K562 (cell line): ENCODE measurements around the gene MYO1E. TPM values are rescaled to one million over a fixed set of nuclear protein-coding genes. Genes with fewer than 3 reads are reported as not detected.
"Not testable (repeated sequence)": the region's sequence is repeated elsewhere in the genome, so short reads cannot be mapped to it uniquely, and the experiment has no call there.

Experiments used
- ATAC-seq: fragments of 200-7000 bp; cut with Tn5 transposase; 3 replicates; pipeline ENCODE4 v1.9.1; 2020; ENCODE audit warnings: moderate library complexity
- BruUV-seq: library from RNA; stranded (reverse); fragments of 400-500 nt; replicated peaks from 2 replicates; lab custom pipeline; 2021; lab: Mats Ljungman, UMichigan
- CTCF ChIA-PET: fragments of 300-600 bp; formaldehyde crosslinking; extraction: SDS; loops from one replicate; lab custom pipeline; 2021; ENCODE audit warnings: low intra/inter-chr PET ratio; lab: Yijun Ruan, JAX
- POLR2A ChIA-PET: fragments of 300-600, 350-650 bp; sonication (Branson Sonifier 250); formaldehyde crosslinking; extraction: SDS; loops from one replicate; lab custom pipeline; 2021; ENCODE audit warnings: antibody characterized with exemption, inconsistent platforms; lab: Yijun Ruan, JAX
- DNase-seq, 4 experiments: peaks; one replicate each; pipeline versions ENCODE4 v3.0.0 to v3.0.0-alpha.2; 2011 to 2018; ENCODE audit warnings: low spot score in 3 of 4, mixed read lengths in 3 of 4; ENCODE audit errors: extremely low read depth in 1 of 4
- FAIRE-seq: peaks from 2 replicates; lab custom pipeline; 2011; peaks lifted over from hg19 to GRCh38; lab: Jason Lieb, UNC
- H2AFZ ChIP-seq: 2 replicates; pipeline ENCODE4 v1.6.0; 2011; ENCODE audit warnings: low read depth, low read length, control low read depth, inconsistent platforms
- H3K27ac ChIP-seq: fragments of 200-600 bp; 3 replicates; pipeline ENCODE4 v1.8.0; 2011; ENCODE audit warnings: low read depth, mild to moderate bottlenecking, control low read depth, inconsistent platforms, low read length, moderate library complexity, mixed read lengths; ENCODE audit errors: extremely low read depth
- H3K27me3 ChIP-seq, 2 experiments: fragments of 300-600 bp in 1 of 2; 2 replicates in 1 of 2; 3 replicates in 1 of 2; pipeline versions ENCODE4 v1.6.0 to v1.8.0; 2011; ENCODE audit warnings: inconsistent platforms in 2 of 2, low read length in 2 of 2, mild to moderate bottlenecking in 1 of 2, mixed read lengths in 1 of 2, moderate library complexity in 1 of 2; ENCODE audit not compliant: control insufficient read depth in 2 of 2, insufficient read depth in 2 of 2
- H3K36me3 ChIP-seq: fragments of 300-600 bp; 3 replicates; pipeline ENCODE4 v1.8.0; 2011; ENCODE audit warnings: mild to moderate bottlenecking, low read length, inconsistent platforms; ENCODE audit not compliant: control insufficient read depth, insufficient read depth
- H3K4me1 ChIP-seq, 2 experiments: fragments of 200-600 bp in 1 of 2; replicated peaks in 1 of 2; 2 replicates in 1 of 2; 3 replicates in 1 of 2; pipeline versions ENCODE4 v1.5.1 to v1.8.0; 2011; ENCODE audit warnings: inconsistent platforms in 2 of 2, low read length in 2 of 2, mild to moderate bottlenecking in 1 of 2, mixed read lengths in 1 of 2, moderate library complexity in 1 of 2; ENCODE audit not compliant: control insufficient read depth in 2 of 2, insufficient read depth in 2 of 2
- H3K4me2 ChIP-seq: 2 replicates; pipeline ENCODE4 v1.6.1; 2011; ENCODE audit warnings: low read length, control low read depth, inconsistent platforms, mixed read lengths; ENCODE audit not compliant: insufficient read depth
- H3K4me3 ChIP-seq: fragments of 200-600 bp; sonication (generic), shearing (Covaris generic); 2 replicates; pipeline ENCODE4 v1.5.1; 2016; ENCODE audit warnings: control low read depth, inconsistent platforms
- H3K79me2 ChIP-seq: fragments of 200-600 bp; 3 replicates; pipeline ENCODE4 v1.8.0; 2011; ENCODE audit warnings: low read length, inconsistent platforms; ENCODE audit not compliant: control insufficient read depth, insufficient read depth
- H3K9ac ChIP-seq, 2 experiments: 2 replicates each; pipeline versions ENCODE4 v1.6.0 to v1.6.1; 2011; ENCODE audit warnings: low read depth in 2 of 2, low read length in 2 of 2, control low read depth in 1 of 2, inconsistent platforms in 1 of 2, mild to moderate bottlenecking in 1 of 2, mixed read lengths in 1 of 2; ENCODE audit not compliant: insufficient read depth in 1 of 2
- H3K9me1 ChIP-seq: one replicate; pipeline ENCODE4 v1.6.0; 2011; ENCODE audit warnings: inconsistent platforms, mild to moderate bottlenecking, low read length, moderate library complexity; ENCODE audit not compliant: control insufficient read depth, insufficient read depth
- H3K9me3 ChIP-seq: replicated peaks from 2 replicates; pipeline ENCODE4 v1.5.1; 2011; ENCODE audit warnings: low read depth, low read length, inconsistent platforms; ENCODE audit not compliant: control insufficient read depth, insufficient read depth
- H4K20me1 ChIP-seq: replicated peaks from 2 replicates; pipeline ENCODE4 v1.6.1; 2011; ENCODE audit warnings: low read length, inconsistent platforms, mixed read lengths; ENCODE audit not compliant: control insufficient read depth, insufficient read depth
- ARID1B ChIP-seq: fragments of 450-650 bp; IDR thresholded peaks from 2 replicates; pipeline ENCODE4 v1.6.1; 2016; ENCODE audit warnings: antibody characterized with exemption, mild to moderate bottlenecking, inconsistent platforms
- ATF7 ChIP-seq: fragments of 450-650 bp; IDR thresholded peaks from 2 replicates; pipeline ENCODE4 v1.7.1; 2014; ENCODE audit warnings: mild to moderate bottlenecking, moderate library complexity
- BCOR ChIP-seq: fragments of 450-650 bp; IDR thresholded peaks from 2 replicates; pipeline ENCODE4 v1.6.1; 2016
- CEBPG ChIP-seq, 3 experiments: fragments of 200-800 bp in 1 of 3; sonication (Bioruptor generic) in 1 of 3; sonication (generic) in 1 of 3; formaldehyde crosslinking in 1 of 3; IDR thresholded peaks in 2 of 3; conservative IDR thresholded peaks in 1 of 3; 2 replicates each; pipeline versions ENCODE4 v1.6.1 to v1.8.0; 2016 to 2022; ENCODE audit warnings: missing compliant biosample characterization in 2 of 3, missing genetic modification characterization in 2 of 3, mild to moderate bottlenecking in 1 of 3, missing genetic modification reagents in 1 of 3
- FOXA3 ChIP-seq, 2 experiments: fragments of 450-650 bp in 1 of 2; sonication (generic) in 1 of 2; formaldehyde crosslinking; IDR thresholded peaks in 1 of 2; conservative IDR thresholded peaks in 1 of 2; 2 replicates each; pipeline versions ENCODE4 v1.4.0 to v1.8.0; 2020 to 2022; ENCODE audit warnings: mild to moderate bottlenecking in 2 of 2, missing genetic modification reagents in 1 of 2
- MEF2D ChIP-seq: conservative IDR thresholded peaks from 2 replicates; pipeline ENCODE4 v1.6.1; 2016; ENCODE audit warnings: low read depth, missing genetic modification characterization, missing compliant biosample characterization
- SMARCE1 ChIP-seq: fragments of 450-650 bp; IDR thresholded peaks from 2 replicates; pipeline ENCODE4 v1.7.1; 2016; ENCODE audit warnings: mild to moderate bottlenecking
- SPI1 ChIP-seq: IDR thresholded peaks from 2 replicates; pipeline ENCODE4 v1.6.1; 2011; ENCODE audit warnings: low read depth, low read length, control low read depth, borderline replicate concordance
- ZNF146 ChIP-seq: IDR thresholded peaks from one replicate; pipeline ENCODE4 v1.6.1; 2018; ENCODE audit warnings: missing compliant biosample characterization; ENCODE audit not compliant: unreplicated experiment
- WGBS: fragments of 100-300 bp; shearing (Covaris generic); methylation state at CpG from one replicate; pipeline ENCODE4 v1.1.6; 2016; ENCODE audit warnings: low coverage, mixed read lengths; ENCODE audit not compliant: insufficient coverage; ENCODE audit errors: missing lambda C conversion rate; 5-methylcytosine and 5-hydroxymethylcytosine counted together
- in situ Hi-C: fragments of 300-500 bp; cut with MboI; formaldehyde crosslinking; loops from 4 replicates; pipeline ENCODE4 v1.15.0; 2018; ENCODE audit warnings: inconsistent platforms, mixed read lengths
- intact Hi-C: fragments of 100-400 bp; cut with micrococcal nuclease; formaldehyde crosslinking; loops from 2 replicates; pipeline ENCODE4 v1.14.2; 2022
- polyA plus RNA-seq, 8 experiments: library from polyadenylated mRNA; depleted of rRNA in 4 of 8; stranded (reverse) in 5 of 8; unstranded in 3 of 8; fragments of >200 nt; fragmentation: Nextera tagmentation in 2 of 8; fragmentation: Illumina TruSeq in 1 of 8; extraction: Ambion mirVana in 2 of 8; extraction: Trizol in 1 of 8; gene quantifications; 2 replicates each; pipeline versions ENCODE4 v1.2.1 to v1.2.3, GENCODE V29; 2011 to 2014; ENCODE audit warnings: inconsistent platforms in 1 of 8, missing spikeins in 1 of 8
- total RNA-seq, 7 experiments: library from RNA; depleted of rRNA in 6 of 7; stranded (reverse); fragments of >200 nt in 6 of 7; fragmentation: Illumina TruSeq in 2 of 7; extraction: Trizol in 2 of 7; gene quantifications; 2 replicates each; pipeline versions ENCODE4 v1.2.1 to v1.2.3, GENCODE V29; 2011 to 2021; ENCODE audit warnings: low replicate concordance in 1 of 7

Gene MYO1E
- total and polyA plus RNA-seq, 9 of the 15 experiments (the other 6 are each of a cell fraction or from before 2014, with no cell fraction given): under 0.01 to 0.44 (median 0.01) TPM; not detected in 6

DNA sequence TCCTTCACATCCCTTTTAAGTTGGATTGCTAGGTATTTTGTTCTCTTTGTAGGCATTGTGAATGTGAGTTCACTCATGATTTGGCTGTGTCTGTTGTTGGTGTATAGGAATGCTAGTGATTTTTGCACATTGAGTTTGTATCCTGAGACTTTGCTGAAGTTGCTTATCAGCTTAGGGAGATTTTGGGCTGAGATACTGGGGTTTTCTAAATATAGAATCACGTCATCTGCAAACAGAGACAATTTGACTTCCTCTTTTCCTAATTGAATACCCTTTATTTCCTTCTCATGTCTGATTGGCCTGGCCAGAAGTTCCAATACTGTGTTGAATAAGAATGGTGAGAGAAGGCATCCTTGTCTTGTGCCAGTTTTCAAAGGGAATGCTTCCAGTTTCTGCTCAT, 245.4 kb downstream of the MYO1E start:
- H3K27ac ChIP-seq, ATAC-seq, DNase-seq, H3K4me2 ChIP-seq, H3K9me1 ChIP-seq, H4K20me1 ChIP-seq, H3K4me1 ChIP-seq, H3K9me3 ChIP-seq, FAIRE-seq, H2AFZ ChIP-seq, POLR2A ChIA-PET, in situ Hi-C loops, H3K9ac ChIP-seq, intact Hi-C loops, H3K27me3 ChIP-seq, CTCF ChIA-PET, H3K4me3 ChIP-seq: not testable (repeated sequence)
- peaks cover 21% of the 10 kb centered on the region for H3K79me2 ChIP-seq
- TSS peak; percentile 11 for BruUV-seq
- WGBS: 8% methylated on average over 1 of the region's 1 CpG
- peaks cover 58% of the 10 kb centered on the region for H3K36me3 ChIP-seq
- peak; percentile 69; the same call in 1 of the 2 replicates for TF ChIP-seq SPI1
- TF ChIP-seq MEF2D (tag): peak; percentile 96
- peak; percentile 84; the same call in 1 of the 2 replicates for TF ChIP-seq SMARCE1
- peak in 1 of 2 experiments; percentile 55; a peak in 1 of 4 replicates for TF ChIP-seq FOXA3 (CRISPR knock-in tag; conservative IDR thresholded peaks at IDR 0.05 in 1 of 2, IDR thresholded peaks at IDR 0.05 in 1 of 2)
- TF ChIP-seq ARID1B: 0 out of 2 replicates have a peak, but pooled peaks have one; percentile 22
- peak; percentile 78 for TF ChIP-seq ATF7

GRCh38 chr15:59125683-59126082, 247.0 kb downstream of the MYO1E start:
- H3K9me1 ChIP-seq; BruUV-seq; H3K9ac ChIP-seq; H3K27ac ChIP-seq; H3K4me2 ChIP-seq; ATAC-seq; H4K20me1 ChIP-seq; H3K9me3 ChIP-seq; intact Hi-C loops; H3K4me1 ChIP-seq; FAIRE-seq; H3K27me3 ChIP-seq; in situ Hi-C loops; DNase-seq; CTCF ChIA-PET; H2AFZ ChIP-seq; H3K4me3 ChIP-seq; TF ChIP-seq CEBPG (CRISPR knock-in tag; IDR thresholded peaks at IDR 0.05): not testable (repeated sequence)
- peaks cover 21% of the 10 kb centered on the region for H3K79me2 ChIP-seq
- POLR2A ChIA-PET: interaction anchor here (0.6 to 1.7 kb wide), 2 partner anchors 14 to 135 kb away, joined by 3 to 5 read pairs; no protein-coding TSS in a partner anchor
- TF ChIP-seq BCOR (peak; percentile 37; the same call in 1 of the 2 replicates), ZNF146 (peak; percentile 81), CEBPG (tag; conservative IDR thresholded peaks at IDR 0.05 in 1 of 2, IDR thresholded peaks at IDR 0.05 in 1 of 2) (0 out of 4 replicates have a peak, but pooled peaks of 1 of the 2 experiments have one; percentile 9)
- 97% methylated on average over 4 of the region's 4 CpGs for WGBS
- H3K36me3 ChIP-seq: peaks cover 50% of the 10 kb centered on the region
